DND-41 (cell line): ENCODE measurements around the gene CFAP61.

Source experiments
- ATAC-seq: fragments of 200-7000 bp; cut with Tn5 transposase; 3 replicates; pipeline ENCODE4 v1.9.1; 2021; ENCODE audit warnings: low read depth; ENCODE audit not compliant: insufficient read depth
- DNase-seq: peaks from one replicate; pipeline ENCODE4 v3.0.0-alpha.2; 2020
- H2AFZ ChIP-seq: 2 replicates; pipeline ENCODE4 v1.6.0; 2012; ENCODE audit warnings: low read depth, low read length
- H3K27ac ChIP-seq: 2 replicates; pipeline ENCODE4 v1.5.1; 2012; ENCODE audit warnings: low read length, inconsistent platforms
- H3K27me3 ChIP-seq: fragments of 200-600 bp; sonication (generic); 2 replicates; pipeline ENCODE4 v1.6.0; 2012; ENCODE audit warnings: low read length, mild to moderate bottlenecking, inconsistent platforms; ENCODE audit not compliant: insufficient read depth, poor library complexity
- H3K36me3 ChIP-seq: 2 replicates; pipeline ENCODE4 v1.5.1; 2012; ENCODE audit warnings: low read length, inconsistent platforms; ENCODE audit not compliant: insufficient read depth
- H3K4me1 ChIP-seq: 2 replicates; pipeline ENCODE4 v1.5.1; 2012; ENCODE audit warnings: mild to moderate bottlenecking, low read length; ENCODE audit not compliant: insufficient read depth
- H3K4me2 ChIP-seq: 2 replicates; pipeline ENCODE4 v1.6.0; 2012; ENCODE audit warnings: mild to moderate bottlenecking, moderate library complexity, low read length, inconsistent platforms; ENCODE audit not compliant: insufficient read depth
- H3K4me3 ChIP-seq, 2 experiments: fragments of 200-600 bp in 1 of 2; shearing (Covaris generic) in 1 of 2; 2 replicates each; pipeline ENCODE4 v1.5.1; 2012 to 2016; ENCODE audit warnings: inconsistent platforms in 2 of 2, low read length in 2 of 2, mild to moderate bottlenecking in 2 of 2, low read depth in 1 of 2, moderate library complexity in 1 of 2
- H3K79me2 ChIP-seq: 2 replicates; pipeline ENCODE4 v1.6.0; 2012; ENCODE audit warnings: low read length, inconsistent platforms; ENCODE audit not compliant: insufficient read depth
- H3K9ac ChIP-seq: 2 replicates; pipeline ENCODE4 v1.6.0; 2012; ENCODE audit warnings: low read depth, mild to moderate bottlenecking, inconsistent platforms, low read length, moderate library complexity
- H3K9me3 ChIP-seq: 2 replicates; pipeline ENCODE4 v1.5.1; 2012; ENCODE audit warnings: low read length, moderate library complexity, mild to moderate bottlenecking, inconsistent platforms; ENCODE audit not compliant: insufficient read depth, severe bottlenecking
- H4K20me1 ChIP-seq: 2 replicates; pipeline ENCODE4 v1.6.0; 2012; ENCODE audit warnings: low read length; ENCODE audit not compliant: insufficient read depth
- EZH2 ChIP-seq: IDR thresholded peaks from 3 replicates; pipeline ENCODE4 v1.6.1; 2012; ENCODE audit warnings: borderline replicate concordance, low read depth, mild to moderate bottlenecking, moderate library complexity, low read length, inconsistent platforms; ENCODE audit not compliant: severe bottlenecking
- TF ChIP-seq, protein P1 (sequence below): IDR thresholded peaks from 2 replicates; pipeline ENCODE4 v1.5.1; 2012; ENCODE audit warnings: borderline replicate concordance, low read length, moderate library complexity, mild to moderate bottlenecking; ENCODE audit not compliant: poor library complexity, severe bottlenecking; ENCODE audit errors: extremely low read depth

CFAP61 gene

DNA sequence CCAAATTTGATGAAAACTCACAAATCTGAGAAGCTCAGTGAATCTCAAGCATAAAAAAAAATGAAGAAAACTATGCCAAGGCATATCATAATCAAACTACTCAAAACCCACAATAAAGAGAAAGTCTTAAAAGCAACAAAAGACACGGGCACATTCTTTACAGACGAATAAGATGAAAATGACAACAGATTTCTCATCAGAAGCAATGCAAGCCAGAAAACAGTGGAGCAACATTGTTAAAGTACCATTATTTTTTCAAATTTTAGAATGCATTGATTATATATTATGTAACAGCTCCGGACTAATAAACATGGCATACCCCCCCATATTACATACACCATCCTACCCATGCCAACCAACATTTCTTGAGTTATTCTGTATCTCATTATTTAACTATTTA lies 260.2 kb downstream of the CFAP61 start:
- no peak for TF ChIP-seq EZH2
- TF ChIP-seq, protein P1, sequence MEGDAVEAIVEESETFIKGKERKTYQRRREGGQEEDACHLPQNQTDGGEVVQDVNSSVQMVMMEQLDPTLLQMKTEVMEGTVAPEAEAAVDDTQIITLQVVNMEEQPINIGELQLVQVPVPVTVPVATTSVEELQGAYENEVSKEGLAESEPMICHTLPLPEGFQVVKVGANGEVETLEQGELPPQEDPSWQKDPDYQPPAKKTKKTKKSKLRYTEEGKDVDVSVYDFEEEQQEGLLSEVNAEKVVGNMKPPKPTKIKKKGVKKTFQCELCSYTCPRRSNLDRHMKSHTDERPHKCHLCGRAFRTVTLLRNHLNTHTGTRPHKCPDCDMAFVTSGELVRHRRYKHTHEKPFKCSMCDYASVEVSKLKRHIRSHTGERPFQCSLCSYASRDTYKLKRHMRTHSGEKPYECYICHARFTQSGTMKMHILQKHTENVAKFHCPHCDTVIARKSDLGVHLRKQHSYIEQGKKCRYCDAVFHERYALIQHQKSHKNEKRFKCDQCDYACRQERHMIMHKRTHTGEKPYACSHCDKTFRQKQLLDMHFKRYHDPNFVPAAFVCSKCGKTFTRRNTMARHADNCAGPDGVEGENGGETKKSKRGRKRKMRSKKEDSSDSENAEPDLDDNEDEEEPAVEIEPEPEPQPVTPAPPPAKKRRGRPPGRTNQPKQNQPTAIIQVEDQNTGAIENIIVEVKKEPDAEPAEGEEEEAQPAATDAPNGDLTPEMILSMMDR: no peak
- no peak overlapping the region for H2AFZ ChIP-seq
- no peak overlapping the region for H3K4me3 ChIP-seq
- peaks cover 5% of the 10 kb centered on the region for H3K27me3 ChIP-seq
- H3K27ac ChIP-seq: no peak overlapping the region
- no peaks in the 10 kb centered on the region for H3K9me3 ChIP-seq
- ATAC-seq (no peak), DNase-seq (no peak)
- no peaks in the 10 kb centered on the region for H3K36me3 ChIP-seq
- H3K4me1 ChIP-seq: no peaks in the 10 kb centered on the region
- H3K4me2 ChIP-seq: no peak overlapping the region
- H4K20me1 ChIP-seq: no peaks in the 10 kb centered on the region
- H3K79me2 ChIP-seq: no peaks in the 10 kb centered on the region
- no peak overlapping the region for H3K9ac ChIP-seq

DNA sequence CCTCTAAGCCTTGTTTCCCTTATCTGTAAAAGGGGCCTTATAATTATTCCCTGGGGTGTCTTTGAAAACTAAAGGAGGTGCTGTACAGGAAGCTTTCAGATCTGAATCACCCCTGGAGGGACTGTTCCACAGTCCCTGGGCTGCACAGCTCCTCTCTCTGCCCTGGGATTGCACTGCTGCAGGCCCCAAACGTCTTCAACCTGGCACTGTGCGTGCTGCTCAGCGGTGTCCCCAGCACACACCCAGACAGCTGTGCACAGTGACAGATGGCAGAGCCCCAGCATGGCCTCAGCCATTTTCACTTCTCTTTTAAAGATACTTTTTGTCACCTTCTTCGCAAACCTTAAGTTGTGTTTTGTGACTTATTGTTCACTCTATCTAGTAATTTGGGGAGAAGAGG lies 264.9 kb downstream of the CFAP61 start:
- Histone ChIP-seq H3K4me1 (no peaks in the 10 kb centered on the region), H2AFZ (no peak overlapping the region), H3K27ac (no peak overlapping the region), H3K79me2 (no peaks in the 10 kb centered on the region), H3K4me3 (no peak overlapping the region), H3K4me2 (no peak overlapping the region), H4K20me1 (no peaks in the 10 kb centered on the region), H3K9ac (no peak overlapping the region), H3K27me3 (no peaks in the 10 kb centered on the region), H3K36me3 (no peaks in the 10 kb centered on the region), H3K9me3 (no peaks in the 10 kb centered on the region)
- DNase-seq: no peak
- TF ChIP-seq, protein P1: no peak
- TF ChIP-seq EZH2: no peak
- no peak for ATAC-seq

DNA sequence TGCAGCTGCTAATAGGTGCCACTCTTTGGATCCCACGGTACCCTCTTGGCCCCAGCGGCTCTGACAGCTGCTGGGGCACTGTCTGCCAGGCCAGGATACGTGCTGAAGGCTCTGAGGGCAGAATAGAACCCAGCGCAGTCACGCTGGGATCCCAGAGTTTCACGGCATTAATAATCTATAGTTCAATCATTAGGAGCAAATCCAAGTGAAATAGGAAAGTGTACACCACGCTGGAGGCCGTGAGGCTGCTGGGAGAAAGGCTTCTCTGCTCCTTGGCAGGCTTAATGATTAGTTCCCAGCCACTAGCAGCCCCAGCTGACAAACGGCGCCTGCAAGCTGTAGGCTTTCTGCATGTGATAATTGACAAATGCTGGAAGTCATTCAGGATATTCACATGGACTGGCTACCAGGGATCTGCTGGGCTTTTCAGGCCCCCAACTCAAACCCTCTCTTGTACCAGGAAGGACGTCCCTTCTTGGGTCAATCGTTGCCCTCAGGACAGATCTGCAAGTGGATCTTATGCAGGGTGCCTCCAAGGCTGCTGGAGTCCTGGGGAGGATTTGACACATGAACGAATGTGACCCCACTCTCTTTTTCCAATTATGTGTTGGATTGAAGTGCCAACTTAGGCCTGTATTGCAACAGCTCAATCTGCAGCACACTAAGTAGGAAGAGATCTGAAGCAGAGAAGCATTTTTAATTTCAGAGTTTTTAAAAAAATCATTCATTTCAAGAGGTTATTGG lies 265.5 kb downstream of the CFAP61 start:
- H3K27me3 ChIP-seq: no peaks in the 10 kb centered on the region
- DNase-seq (no peak), ATAC-seq (no peak)
- no peaks in the 10 kb centered on the region for H3K36me3 ChIP-seq
- no peak overlapping the region for H3K27ac ChIP-seq
- no peak overlapping the region for H3K4me2 ChIP-seq
- no peak overlapping the region for H3K9ac ChIP-seq
- H2AFZ ChIP-seq: no peak overlapping the region
- no peaks in the 10 kb centered on the region for H3K79me2 ChIP-seq
- H3K4me1 ChIP-seq: no peaks in the 10 kb centered on the region
- TF ChIP-seq, protein P1: no peak
- no peak for TF ChIP-seq EZH2
- no peaks in the 10 kb centered on the region for H3K9me3 ChIP-seq
- no peaks in the 10 kb centered on the region for H4K20me1 ChIP-seq
- H3K4me3 ChIP-seq: no peak overlapping the region
